ENCODE measurements around the gene SGCA. TPM values are rescaled to one million over a fixed set of nuclear protein-coding genes. Genes with fewer than 3 reads are reported as not detected.

Gene SGCA
- total RNA-seq, 1 experiment from 2014 or later: not detected

DNA sequence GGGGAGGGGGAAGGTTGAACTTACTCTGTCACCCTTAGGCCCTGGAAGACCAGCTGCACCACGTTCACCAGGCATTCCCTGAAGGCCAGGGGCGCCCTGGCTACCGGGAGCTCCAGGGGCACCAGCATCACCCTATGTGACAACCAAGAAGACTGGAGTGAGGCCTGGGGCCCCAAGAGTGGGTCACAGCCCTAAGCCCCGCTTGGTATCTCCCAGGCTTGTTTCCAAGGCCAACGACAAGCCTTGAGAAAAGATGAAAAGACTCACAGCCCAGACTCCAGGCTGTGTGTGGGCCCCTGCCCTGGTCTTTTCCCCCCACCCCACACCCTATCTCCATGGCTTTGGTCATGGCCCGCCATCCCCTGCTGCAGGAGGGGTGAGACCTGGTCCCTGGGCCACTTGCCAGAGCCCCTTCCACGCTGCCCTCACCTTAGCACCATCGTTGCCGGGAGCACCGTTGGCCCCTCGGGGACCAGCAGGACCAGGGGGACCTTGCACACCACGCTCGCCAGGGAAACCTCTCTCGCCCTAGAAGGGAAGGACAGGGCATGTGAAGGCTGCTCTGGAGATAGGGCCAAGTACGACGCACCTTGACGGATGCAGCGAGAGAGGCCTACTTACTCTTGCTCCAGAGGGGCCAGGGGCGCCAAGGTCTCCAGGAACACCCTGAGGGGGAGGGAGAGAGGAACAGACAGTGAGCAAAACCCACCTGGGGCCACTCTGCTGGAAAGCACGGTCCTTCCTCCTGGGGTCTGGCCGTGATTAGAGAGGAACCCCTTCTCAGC, 25.7 kb downstream of the SGCA start:
- DNase-seq (ENCODE audit: extremely low read depth, low read depth): no peak

DNA sequence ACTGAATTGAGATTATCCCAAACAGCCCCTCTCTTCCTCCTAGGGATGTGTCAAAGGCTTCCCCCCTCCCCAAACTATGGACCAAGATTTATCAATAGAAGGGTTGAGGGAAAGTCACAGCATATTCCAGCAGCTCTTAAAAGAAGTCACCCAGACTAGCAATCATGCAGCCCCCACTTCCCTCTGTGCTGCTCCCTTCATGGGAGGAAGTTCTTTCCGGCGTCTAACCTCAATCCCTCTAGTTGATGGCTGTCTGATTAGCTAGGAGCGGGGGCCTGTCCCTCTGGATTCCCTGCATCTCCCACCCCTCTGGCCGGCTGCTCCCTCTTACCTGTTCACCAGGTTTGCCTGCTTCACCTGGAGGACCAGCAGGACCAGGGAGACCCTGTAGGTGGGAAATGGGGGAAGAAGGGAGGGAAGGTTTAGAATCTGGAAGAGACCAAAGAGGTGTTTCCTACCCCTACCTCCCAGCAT, 26.4 kb downstream of the SGCA start:
- no peak for DNase-seq (ENCODE audit: extremely low read depth, low read depth)

DNA sequence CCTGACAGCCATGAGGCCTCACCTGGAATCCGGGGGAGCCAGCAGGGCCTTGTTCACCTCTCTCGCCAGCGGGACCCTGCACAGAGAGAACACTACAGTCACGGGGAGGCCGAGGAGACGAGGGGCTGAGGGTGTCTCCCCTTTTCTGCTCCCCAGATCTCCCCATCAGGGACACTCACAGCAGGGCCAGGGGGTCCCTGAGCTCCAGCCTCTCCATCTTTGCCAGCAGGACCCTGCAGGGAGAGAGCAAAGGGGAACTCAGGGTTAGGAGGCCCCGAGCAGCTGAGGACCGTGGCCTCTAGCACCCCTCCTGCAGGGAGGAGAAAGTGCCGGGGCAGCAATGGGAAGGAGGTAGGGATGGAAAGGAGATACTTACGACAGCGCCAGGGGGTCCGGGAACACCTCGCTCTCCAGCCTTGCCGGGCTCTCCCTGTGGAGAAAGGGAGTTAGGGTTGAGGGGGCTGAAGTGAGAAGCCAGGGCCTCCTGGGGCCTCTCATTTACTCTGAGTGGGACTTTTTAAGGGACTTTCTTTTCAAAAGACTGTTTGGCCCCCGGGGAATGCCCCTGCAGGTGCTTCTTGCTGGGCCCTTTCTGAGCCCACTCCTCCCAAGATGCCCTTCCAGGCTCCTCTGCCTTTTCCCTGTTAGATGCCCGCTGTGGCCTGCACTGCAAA, 26.9 kb downstream of the SGCA start:
- no peak for DNase-seq (ENCODE audit: extremely low read depth, low read depth)

GRCh38 chr17:50194140-50194933, 28.5 kb downstream of the SGCA start:
- no peak for DNase-seq (ENCODE audit: extremely low read depth, low read depth)

DNA sequence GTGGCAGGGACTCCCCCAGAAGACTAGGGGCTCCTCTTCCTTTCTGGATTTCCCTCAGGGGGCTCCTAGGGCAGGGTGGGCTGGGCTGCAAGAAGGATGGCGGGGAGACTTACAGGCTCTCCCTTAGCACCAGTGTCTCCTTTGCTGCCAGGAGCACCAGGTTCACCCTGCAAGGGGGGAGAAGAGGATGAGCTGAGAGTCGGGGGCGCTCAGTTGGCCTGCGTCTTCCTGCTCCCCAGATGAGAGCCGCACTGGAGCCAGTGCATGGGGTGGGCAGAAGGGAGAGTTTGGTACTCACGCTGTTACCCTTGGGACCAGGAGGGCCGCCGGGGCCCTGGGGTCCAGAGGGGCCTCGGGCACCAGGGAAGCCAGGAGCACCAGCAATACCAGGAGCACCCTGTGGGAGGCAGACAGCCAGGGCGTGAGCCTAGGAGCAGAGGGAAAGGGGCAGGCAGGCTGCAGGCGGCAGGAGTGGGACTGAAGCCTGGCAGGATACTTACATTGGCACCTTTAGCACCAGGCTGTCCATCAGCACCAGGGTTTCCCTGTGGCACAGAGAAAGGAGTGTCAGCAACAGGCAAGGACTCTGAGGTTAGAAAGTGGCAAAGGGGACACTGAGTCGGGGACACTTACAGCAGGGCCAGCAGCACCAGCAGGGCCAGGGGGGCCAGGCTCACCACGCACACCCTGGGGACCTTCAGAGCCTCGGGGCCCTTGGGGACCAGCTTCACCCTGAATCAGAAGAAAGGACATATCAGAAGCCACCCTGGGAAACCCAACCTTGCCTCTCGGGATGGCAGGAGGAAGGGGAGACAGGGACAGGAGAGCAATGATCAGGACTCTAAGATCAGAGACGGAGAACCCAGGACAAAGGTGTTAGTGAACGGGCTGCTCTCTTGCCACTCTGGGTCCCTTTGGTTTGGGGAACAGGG, 29.4 kb downstream of the SGCA start:
- no peak for DNase-seq (ENCODE audit: extremely low read depth, low read depth)

- DNase-seq (ENCODE audit: extremely low read depth, low read depth): no peak
Observed at GRCh38 chr17:50196036-50196435, 30.2 kb downstream of the SGCA start.

DNA sequence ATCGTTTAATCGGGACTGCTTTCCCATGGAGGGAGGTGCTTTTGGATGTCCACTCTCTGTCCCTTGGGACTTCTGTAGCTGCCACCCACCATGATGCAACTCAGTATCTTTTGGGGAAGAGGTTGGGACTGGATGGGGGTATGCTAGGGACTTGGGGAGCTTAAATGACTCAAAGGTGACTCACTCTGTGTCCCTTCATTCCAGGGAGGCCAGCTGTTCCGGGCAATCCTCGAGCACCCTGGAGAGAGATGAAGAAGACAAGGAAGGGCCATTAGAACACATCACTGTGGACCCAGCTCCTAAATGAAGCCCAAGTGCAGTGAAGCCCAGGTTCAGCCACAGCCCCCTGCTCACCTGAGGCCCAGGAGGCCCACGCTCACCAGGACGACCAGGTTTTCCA, 31.0 kb downstream of the SGCA start:
- DNase-seq (ENCODE audit: extremely low read depth, low read depth): no peak

DNA sequence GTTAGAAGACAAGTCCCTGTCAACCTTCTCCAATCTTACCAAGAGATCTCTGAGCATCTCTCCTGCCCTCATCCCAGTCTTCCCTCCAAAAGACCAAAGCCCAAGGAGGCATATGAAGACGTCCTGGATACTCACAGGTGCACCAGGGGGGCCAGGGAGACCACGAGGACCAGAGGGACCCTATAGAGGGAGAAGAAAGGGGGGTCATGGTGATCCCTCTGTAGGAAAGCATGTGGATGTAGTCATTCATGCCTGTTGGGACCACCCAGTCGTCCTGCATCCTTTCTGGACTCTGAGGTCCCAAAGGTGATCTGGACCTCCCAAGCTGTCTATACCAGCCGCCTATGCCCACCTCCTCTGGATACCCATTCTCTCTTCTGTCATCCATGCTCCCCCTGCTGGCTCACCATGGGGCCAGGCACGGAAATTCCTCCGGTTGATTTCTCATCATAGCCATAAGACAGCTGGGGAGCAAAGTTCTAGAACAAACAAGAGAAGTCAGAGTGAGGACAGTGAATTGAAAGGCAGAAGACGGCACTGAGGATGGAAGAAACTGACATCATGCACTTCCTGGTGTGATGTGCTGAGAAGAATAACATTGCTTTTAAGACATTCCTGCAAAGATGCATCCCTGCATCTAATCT, 32.3 kb downstream of the SGCA start:
- peak; percentile 56 for DNase-seq (ENCODE audit: extremely low read depth, low read depth)

GRCh38 chr17:50199211-50199802, 33.5 kb downstream of the SGCA start:
- no peak for DNase-seq (ENCODE audit: extremely low read depth, low read depth)

DNA sequence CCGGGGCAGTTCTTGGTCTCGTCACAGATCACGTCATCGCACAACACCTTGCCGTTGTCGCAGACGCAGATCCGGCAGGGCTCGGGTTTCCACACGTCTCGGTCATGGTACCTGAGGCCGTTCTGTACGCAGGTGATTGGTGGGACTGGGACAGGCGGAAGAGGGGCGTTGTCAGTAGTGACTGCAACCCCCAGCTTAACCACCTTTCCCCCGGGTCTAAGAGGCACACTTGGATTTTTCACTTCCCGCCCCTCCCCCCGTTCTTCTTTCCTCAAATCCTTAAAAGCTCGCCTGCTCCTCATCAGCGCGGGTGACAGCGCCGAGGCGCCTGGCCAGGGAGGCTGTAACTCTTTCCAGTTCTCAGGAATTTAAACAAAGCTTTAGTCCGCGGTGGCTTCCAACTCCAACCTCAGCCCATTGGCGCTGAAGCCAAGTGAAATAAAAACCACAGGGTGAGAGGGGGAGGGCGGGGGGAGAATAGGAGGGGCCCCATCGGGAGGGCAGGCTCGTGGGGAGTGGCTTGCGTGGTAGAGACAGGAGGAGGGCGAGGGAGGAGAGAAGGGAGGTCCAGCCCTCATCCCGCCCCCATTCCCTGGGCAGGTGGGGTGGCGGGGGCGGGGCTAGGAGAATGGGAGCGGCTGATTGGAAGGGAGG, 34.1 kb downstream of the SGCA start:
- peak; percentile 37 for DNase-seq (ENCODE audit: extremely low read depth, low read depth)

DNA sequence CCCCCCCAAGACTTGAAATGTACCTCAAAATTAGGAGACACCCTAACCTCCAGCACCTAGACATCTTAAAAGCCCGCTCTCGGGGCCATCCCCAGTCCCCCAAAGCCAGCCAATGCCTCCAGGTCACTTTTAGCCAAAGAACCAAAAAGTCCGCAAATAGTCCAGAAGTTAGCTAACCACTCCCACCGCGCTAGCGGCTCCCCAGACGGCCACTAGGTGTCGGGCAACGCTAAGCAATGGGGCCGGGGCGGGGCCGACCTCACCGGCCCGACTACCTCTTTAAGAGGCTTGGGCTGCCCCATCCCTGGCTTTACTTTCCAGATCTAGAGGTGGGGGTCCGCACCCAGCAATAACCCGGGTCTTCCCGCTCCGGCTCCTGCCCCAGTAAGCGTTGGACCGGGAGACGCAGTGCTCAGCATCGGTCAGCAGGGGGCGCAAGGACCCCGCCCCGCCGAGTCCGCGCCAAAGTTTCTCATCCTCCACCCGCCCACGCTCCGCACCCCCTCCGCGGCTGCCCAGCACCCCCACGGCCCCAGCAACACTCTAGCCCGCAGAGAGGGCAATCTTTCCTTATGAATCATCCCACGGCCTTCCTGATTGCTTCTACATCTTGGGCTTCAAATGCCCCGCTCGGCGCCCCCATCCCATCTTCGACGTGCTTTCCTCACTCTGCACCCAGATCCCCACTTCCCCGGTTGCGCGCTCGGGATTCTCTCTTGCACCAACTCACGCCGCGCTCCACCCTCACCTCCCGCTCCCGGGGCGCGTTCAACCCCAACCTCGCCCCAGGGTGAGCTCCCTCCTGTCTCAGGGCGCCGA, 34.9 kb downstream of the SGCA start:
- peak; percentile 73 for DNase-seq (ENCODE audit: extremely low read depth, low read depth)

DNA sequence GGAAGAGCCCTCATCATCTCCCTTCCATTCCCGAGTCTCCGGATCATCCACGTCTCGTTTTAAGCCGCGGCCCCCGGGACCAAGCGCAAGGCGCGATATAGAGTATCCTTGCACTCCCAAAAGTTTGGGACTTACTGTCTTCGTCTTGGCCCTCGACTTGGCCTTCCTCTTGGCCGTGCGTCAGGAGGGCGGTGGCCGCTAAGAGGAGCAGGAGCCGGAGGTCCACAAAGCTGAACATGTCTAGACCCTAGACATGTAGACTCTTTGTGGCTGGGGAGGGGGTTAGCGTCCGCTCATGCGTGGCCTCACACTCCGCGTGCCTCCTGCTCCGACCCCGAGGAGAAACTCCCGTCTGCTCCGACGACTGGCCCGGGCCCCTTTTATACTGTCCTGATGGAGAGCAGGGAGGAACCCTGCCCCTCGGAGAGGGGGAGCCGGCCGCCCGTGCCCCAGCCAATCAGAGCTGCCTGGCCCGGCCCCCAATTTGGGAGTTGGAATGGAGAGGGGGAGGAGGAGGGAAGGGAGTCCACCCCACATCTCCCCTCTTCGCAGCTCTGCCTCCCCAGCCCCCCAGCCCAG, 35.6 kb downstream of the SGCA start, which contains the start of gene COL1A1:
TSS of gene COL1A1 (minus strand) at position 356 of the 579 bp plus-strand sequence. CDS start at position 238, 118 bp downstream.
- DNase-seq (ENCODE audit: extremely low read depth, low read depth): no peak

GRCh38 chr17:50203086-50203485, 37.3 kb downstream of the SGCA start:
- DNase-seq (ENCODE audit: extremely low read depth, low read depth): no peak

DNA sequence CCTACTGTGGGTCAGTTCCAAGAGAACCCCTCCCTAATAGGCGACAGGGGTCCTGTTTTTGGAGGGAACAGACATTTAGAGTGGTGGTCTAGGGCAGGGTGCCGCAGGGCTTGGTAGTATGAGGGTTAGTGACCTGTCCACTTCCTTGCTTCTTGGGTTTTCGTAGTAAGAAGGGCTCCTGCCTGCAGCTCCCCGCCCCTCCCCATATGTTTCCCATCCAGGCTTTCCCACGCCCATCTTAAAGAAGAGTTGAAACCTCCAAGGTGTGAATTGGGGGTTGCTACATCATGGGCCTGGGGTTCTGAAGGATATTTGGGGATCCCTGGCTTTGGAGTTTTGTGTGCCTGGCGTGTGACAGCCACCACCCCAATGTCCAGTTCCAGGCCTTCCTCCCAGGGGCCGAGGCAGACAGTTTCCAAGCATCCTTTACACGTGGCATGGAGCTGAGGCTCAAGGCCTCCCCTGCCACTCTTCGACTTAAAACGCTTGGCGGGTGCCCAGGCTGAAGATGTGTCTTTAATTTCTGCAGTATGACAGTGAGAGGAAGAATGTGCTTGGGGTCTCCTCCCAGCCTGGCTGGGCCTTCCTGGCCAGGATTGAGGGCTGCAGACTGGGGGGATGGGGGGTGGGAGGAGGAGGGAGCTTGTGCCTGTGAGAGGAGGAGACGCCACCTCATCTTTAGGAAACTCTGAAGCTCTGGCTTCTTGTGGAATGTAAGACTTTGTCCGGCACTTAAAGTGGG, 38.0 kb downstream of the SGCA start:
- no peak for DNase-seq (ENCODE audit: extremely low read depth, low read depth)

GRCh38 chr17:50204431-50204830, 38.6 kb downstream of the SGCA start:
- DNase-seq (ENCODE audit: extremely low read depth, low read depth): no peak

- no peak for DNase-seq (ENCODE audit: extremely low read depth, low read depth)
Observed at GRCh38 chr17:50205111-50205962, 39.5 kb downstream of the SGCA start.
